ENCODE results near the gene AFAP1L1. TPM values are rescaled to one million over a fixed set of nuclear protein-coding genes. Genes with fewer than 3 reads are reported as not detected.

Gene AFAP1L1
- total and polyA plus RNA-seq, 7 donors = 10.8 to 39.9 (median 23.0) TPM

GRCh38 chr5:149257131-149257530, 14.5 kb upstream of the AFAP1L1 start:
- Histone ChIP-seq H3K4me1 (no peaks in the 10 kb centered on the region), H3K27ac (no peak overlapping the region), H3K36me3 (ENCODE audit: insufficient read depth in 1 of 2, low read depth in 1 of 2) (peaks cover 2 to 41% of the 10 kb centered on the region in 2 donors), H3K27me3 (ENCODE audit: insufficient read depth in 3 of 3, low read length in 2 of 3) (no peaks in the 10 kb centered on the region), H3K9me3 (no peaks in the 10 kb centered on the region), H3K4me3 (no peak overlapping the region)
- TF ChIP-seq CTCF (IDR thresholded peaks at IDR 0.05) = no peak
- no peak for ATAC-seq
- intact Hi-C loops (cut with DNase I) = no loop called here
- 57 to 86% (median 68%) methylated on average over 1 of the region's 1 CpG for WGBS, 3 donors
- no peak for DNase-seq

- TF ChIP-seq CTCF (IDR thresholded peaks at IDR 0.05) = no peak
- DNase-seq (no peak), ATAC-seq (no peak)
- Histone ChIP-seq H3K36me3 (ENCODE audit: insufficient read depth in 1 of 2, low read depth in 1 of 2) (peaks cover 0 to 31% of the 10 kb centered on the region in 2 donors), H3K4me1 (no peaks in the 10 kb centered on the region), H3K27me3 (ENCODE audit: insufficient read depth in 3 of 3, low read length in 2 of 3) (no peaks in the 10 kb centered on the region), H3K4me3 (no peak overlapping the region), H3K9me3 (no peaks in the 10 kb centered on the region), H3K27ac (no peak overlapping the region)
- 80 to 83% (median 82%) methylated on average over 10 of the region's 10 CpGs for WGBS, 3 donors
- intact Hi-C loops (cut with DNase I) = no loop called here
Measured at GRCh38 chr5:149257889-149258705, 13.6 kb upstream of the AFAP1L1 start.

GRCh38 chr5:149260761-149261160, 10.9 kb upstream of the AFAP1L1 start:
- intact Hi-C loops (cut with DNase I) = loop anchor here in 1 of 2 donors (10.0 kb wide), 1 partner anchor 174 kb away; no protein-coding TSS in a partner anchor
- ATAC-seq = peak in 1 of 4 donors; percentile 23
- WGBS, 3 donors = 80 to 91% (median 84%) methylated on average over 1 of the region's 1 CpG

GRCh38 chr5:149261246-149261645, 10.4 kb upstream of the AFAP1L1 start:
- WGBS, 3 donors = 75 to 89% (median 77%) methylated on average over 7 of the region's 7 CpGs
- intact Hi-C loops (cut with DNase I) = loop anchor here in 1 of 2 donors (10.0 kb wide), 1 partner anchor 174 kb away; no protein-coding TSS in a partner anchor

More at GRCh38 chr5:149260761-149261160, 10.9 kb upstream of the AFAP1L1 start:
- Histone ChIP-seq H3K4me1 (no peaks in the 10 kb centered on the region), H3K36me3 (ENCODE audit: insufficient read depth in 1 of 2, low read depth in 1 of 2) (peaks cover 0 to 8% of the 10 kb centered on the region in 2 donors), H3K4me3 (no peak overlapping the region), H3K9me3 (no peaks in the 10 kb centered on the region), H3K27me3 (ENCODE audit: insufficient read depth in 3 of 3, low read length in 2 of 3) (no peaks in the 10 kb centered on the region), H3K27ac (no peak overlapping the region)
- DNase-seq = no peak
- TF ChIP-seq CTCF (IDR thresholded peaks at IDR 0.05) = no peak

More at GRCh38 chr5:149261246-149261645, 10.4 kb upstream of the AFAP1L1 start:
- Histone ChIP-seq H3K4me3 (no peak overlapping the region), H3K9me3 (no peaks in the 10 kb centered on the region), H3K27ac (no peak overlapping the region), H3K4me1 (no peaks in the 10 kb centered on the region), H3K36me3 (ENCODE audit: insufficient read depth in 1 of 2, low read depth in 1 of 2) (peaks cover 0 to 8% of the 10 kb centered on the region in 2 donors), H3K27me3 (ENCODE audit: insufficient read depth in 3 of 3, low read length in 2 of 3) (no peaks in the 10 kb centered on the region)
- DNase-seq = no peak
- TF ChIP-seq CTCF (IDR thresholded peaks at IDR 0.05) = no peak
- no peak for ATAC-seq
